ENCODE results near the gene TRMT1.

The TRMT1 gene

DNA sequence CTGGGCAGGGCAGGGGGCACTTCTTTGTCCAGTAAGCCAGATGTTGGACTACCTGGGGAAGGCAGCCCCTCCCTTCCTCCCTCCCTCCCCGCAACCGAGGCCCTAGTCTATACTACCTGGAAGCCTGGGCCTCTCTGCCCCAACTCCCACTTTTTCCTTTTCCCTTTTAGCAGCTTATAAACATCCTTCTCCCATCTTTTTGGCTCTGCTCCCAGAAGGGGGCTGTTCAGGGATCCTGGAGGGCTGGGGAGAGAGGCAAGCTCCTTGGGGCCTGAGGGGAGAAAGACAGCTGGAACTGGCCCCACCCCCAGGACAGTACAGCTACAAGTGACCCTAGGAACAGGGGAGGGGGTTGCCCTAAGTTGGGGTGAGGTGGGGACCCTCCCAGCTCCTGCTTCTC, 58.8 kb downstream of the TRMT1 start:
- no peaks in the 10 kb centered on the region for H3K36me3 ChIP-seq (ENCODE audit: insufficient read depth, low read length)
- H3K79me2 ChIP-seq (ENCODE audit: insufficient read depth, low read length), result no peaks in the 10 kb centered on the region
- H3K4me1 ChIP-seq (ENCODE audit: insufficient read depth, low read length), result peaks cover 18% of the 10 kb centered on the region
- no peaks in the 10 kb centered on the region for H3K9me3 ChIP-seq (ENCODE audit: insufficient read depth, low read length, severe bottlenecking)
- H3K4me2 ChIP-seq (ENCODE audit: insufficient read depth, low read length), result no peak overlapping the region
- peaks cover 8% of the 10 kb centered on the region for H3K27me3 ChIP-seq (ENCODE audit: insufficient read depth, low read length, poor library complexity)
- peaks cover 52% of the 10 kb centered on the region for H4K20me1 ChIP-seq (ENCODE audit: insufficient read depth, low read length)
- H2AFZ ChIP-seq (ENCODE audit: low read depth, low read length), result no peak overlapping the region
- TF ChIP-seq EZH2 (IDR thresholded peaks at IDR 0.05; ENCODE audit: borderline replicate concordance, low read depth, low read length, severe bottlenecking), result no peak
- TF ChIP-seq, protein P1, sequence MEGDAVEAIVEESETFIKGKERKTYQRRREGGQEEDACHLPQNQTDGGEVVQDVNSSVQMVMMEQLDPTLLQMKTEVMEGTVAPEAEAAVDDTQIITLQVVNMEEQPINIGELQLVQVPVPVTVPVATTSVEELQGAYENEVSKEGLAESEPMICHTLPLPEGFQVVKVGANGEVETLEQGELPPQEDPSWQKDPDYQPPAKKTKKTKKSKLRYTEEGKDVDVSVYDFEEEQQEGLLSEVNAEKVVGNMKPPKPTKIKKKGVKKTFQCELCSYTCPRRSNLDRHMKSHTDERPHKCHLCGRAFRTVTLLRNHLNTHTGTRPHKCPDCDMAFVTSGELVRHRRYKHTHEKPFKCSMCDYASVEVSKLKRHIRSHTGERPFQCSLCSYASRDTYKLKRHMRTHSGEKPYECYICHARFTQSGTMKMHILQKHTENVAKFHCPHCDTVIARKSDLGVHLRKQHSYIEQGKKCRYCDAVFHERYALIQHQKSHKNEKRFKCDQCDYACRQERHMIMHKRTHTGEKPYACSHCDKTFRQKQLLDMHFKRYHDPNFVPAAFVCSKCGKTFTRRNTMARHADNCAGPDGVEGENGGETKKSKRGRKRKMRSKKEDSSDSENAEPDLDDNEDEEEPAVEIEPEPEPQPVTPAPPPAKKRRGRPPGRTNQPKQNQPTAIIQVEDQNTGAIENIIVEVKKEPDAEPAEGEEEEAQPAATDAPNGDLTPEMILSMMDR (IDR thresholded peaks at IDR 0.05; ENCODE audit: borderline replicate concordance, extremely low read depth, low read length, poor library complexity, severe bottlenecking), result no peak
- H3K4me3 ChIP-seq (ENCODE audit: low read depth in 1 of 2, low read length in 2 of 2), result no peak overlapping the region
- H3K9ac ChIP-seq (ENCODE audit: low read depth, low read length), result no peak overlapping the region
- H3K27ac ChIP-seq (ENCODE audit: low read length), result no peak overlapping the region
- ATAC-seq (ENCODE audit: insufficient read depth, low read depth) (no peak), DNase-seq (no peak)

DNA sequence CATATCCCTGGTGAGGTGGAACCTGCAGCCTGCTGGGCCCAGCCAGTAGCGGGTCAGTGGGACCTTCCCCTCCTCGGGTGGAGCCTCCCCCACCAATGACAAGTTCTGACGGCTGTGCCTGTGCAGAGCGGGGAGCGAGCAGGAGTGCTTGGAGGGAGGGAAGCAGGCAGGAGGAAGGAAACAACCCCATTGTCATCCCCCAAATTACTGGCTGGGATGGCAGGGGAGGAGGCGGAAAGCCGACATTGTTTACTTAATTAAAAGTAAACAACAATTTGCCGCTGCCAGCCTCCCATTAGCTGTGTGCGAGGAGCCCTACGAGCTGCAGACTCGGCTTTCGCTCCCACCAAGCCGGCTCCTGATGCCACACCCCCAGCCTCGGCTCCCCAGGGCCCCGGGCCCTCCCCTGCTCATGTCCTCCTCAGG, 59.4 kb downstream of the TRMT1 start:
- H2AFZ ChIP-seq (ENCODE audit: low read depth, low read length), result no peak overlapping the region
- TF ChIP-seq EZH2 (IDR thresholded peaks at IDR 0.05; ENCODE audit: borderline replicate concordance, low read depth, low read length, severe bottlenecking), result no peak
- TF ChIP-seq, protein P1 (IDR thresholded peaks at IDR 0.05; ENCODE audit: borderline replicate concordance, extremely low read depth, low read length, poor library complexity, severe bottlenecking), result no peak
- H3K9ac ChIP-seq (ENCODE audit: low read depth, low read length), result no peak overlapping the region
- H3K4me2 ChIP-seq (ENCODE audit: insufficient read depth, low read length), result no peak overlapping the region
- H3K27ac ChIP-seq (ENCODE audit: low read length), result no peak overlapping the region
- peaks cover 46% of the 10 kb centered on the region for H4K20me1 ChIP-seq (ENCODE audit: insufficient read depth, low read length)
- ATAC-seq (ENCODE audit: insufficient read depth, low read depth) (no peak), DNase-seq (no peak)
- no peaks in the 10 kb centered on the region for H3K9me3 ChIP-seq (ENCODE audit: insufficient read depth, low read length, severe bottlenecking)
- no peaks in the 10 kb centered on the region for H3K36me3 ChIP-seq (ENCODE audit: insufficient read depth, low read length)
- peaks cover 19% of the 10 kb centered on the region for H3K4me1 ChIP-seq (ENCODE audit: insufficient read depth, low read length)
- peaks cover 8% of the 10 kb centered on the region for H3K27me3 ChIP-seq (ENCODE audit: insufficient read depth, low read length, poor library complexity)
- no peaks in the 10 kb centered on the region for H3K79me2 ChIP-seq (ENCODE audit: insufficient read depth, low read length)
- H3K4me3 ChIP-seq (ENCODE audit: low read depth in 1 of 2, low read length in 2 of 2), result no peak overlapping the region

DNA sequence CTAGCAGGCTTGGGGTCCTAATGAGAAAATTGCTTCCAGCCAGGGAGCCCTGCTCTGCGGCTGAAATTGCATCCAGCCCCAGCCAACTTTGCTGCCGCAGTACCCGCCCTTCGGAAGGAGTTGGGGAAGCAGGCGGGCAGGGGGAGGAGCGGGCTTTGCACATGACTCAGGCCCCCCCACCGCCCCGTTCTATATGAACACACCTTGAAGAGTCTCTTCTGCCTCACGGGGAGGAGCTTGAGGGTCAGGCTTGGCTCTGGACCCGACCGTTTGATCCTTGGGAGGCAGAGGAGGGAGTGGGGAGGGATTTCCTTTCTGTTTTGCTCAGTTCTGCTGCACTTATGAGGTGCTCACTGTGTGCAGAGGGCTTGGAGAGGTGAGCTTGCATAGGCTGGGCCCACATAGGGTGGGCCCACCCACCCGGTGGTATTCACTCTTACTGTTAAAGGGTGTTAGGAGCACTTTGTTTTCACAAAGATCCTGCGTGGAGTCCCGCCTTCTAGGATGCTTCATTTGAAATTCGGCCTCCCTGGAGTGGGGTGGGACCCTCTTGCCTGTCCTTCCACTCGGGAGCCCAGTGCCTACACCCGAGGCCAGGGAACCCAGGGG, 60.4 kb downstream of the TRMT1 start:
- Histone ChIP-seq H3K4me3 (ENCODE audit: low read depth in 1 of 2, low read length in 2 of 2) (no peak overlapping the region), H3K9me3 (ENCODE audit: insufficient read depth, low read length, severe bottlenecking) (no peaks in the 10 kb centered on the region), H3K27me3 (ENCODE audit: insufficient read depth, low read length, poor library complexity) (peaks cover 2% of the 10 kb centered on the region), H3K4me2 (ENCODE audit: insufficient read depth, low read length) (no peak overlapping the region), H4K20me1 (ENCODE audit: insufficient read depth, low read length) (peaks cover 45% of the 10 kb centered on the region), H2AFZ (ENCODE audit: low read depth, low read length) (no peak overlapping the region), H3K79me2 (ENCODE audit: insufficient read depth, low read length) (no peaks in the 10 kb centered on the region), H3K36me3 (ENCODE audit: insufficient read depth, low read length) (no peaks in the 10 kb centered on the region), H3K4me1 (ENCODE audit: insufficient read depth, low read length) (peaks cover 21% of the 10 kb centered on the region), H3K9ac (ENCODE audit: low read depth, low read length) (no peak overlapping the region), H3K27ac (ENCODE audit: low read length) (no peak overlapping the region)
- TF ChIP-seq, protein P1 (IDR thresholded peaks at IDR 0.05; ENCODE audit: borderline replicate concordance, extremely low read depth, low read length, poor library complexity, severe bottlenecking), result no peak
- TF ChIP-seq EZH2 (IDR thresholded peaks at IDR 0.05; ENCODE audit: borderline replicate concordance, low read depth, low read length, severe bottlenecking), result no peak
- DNase-seq, result no peak
- ATAC-seq (ENCODE audit: insufficient read depth, low read depth), result no peak

Data from DND-41 (cell line).